Fibroblast of skin of left biceps (primary cell): ENCODE data around the gene PMVK.

Source experiments
- DNase-seq, 2 experiments: peaks; one replicate each; pipeline ENCODE4 v3.0.0-alpha.2; 2013; ENCODE audit warnings: low read depth in 2 of 2

PMVK gene

DNA sequence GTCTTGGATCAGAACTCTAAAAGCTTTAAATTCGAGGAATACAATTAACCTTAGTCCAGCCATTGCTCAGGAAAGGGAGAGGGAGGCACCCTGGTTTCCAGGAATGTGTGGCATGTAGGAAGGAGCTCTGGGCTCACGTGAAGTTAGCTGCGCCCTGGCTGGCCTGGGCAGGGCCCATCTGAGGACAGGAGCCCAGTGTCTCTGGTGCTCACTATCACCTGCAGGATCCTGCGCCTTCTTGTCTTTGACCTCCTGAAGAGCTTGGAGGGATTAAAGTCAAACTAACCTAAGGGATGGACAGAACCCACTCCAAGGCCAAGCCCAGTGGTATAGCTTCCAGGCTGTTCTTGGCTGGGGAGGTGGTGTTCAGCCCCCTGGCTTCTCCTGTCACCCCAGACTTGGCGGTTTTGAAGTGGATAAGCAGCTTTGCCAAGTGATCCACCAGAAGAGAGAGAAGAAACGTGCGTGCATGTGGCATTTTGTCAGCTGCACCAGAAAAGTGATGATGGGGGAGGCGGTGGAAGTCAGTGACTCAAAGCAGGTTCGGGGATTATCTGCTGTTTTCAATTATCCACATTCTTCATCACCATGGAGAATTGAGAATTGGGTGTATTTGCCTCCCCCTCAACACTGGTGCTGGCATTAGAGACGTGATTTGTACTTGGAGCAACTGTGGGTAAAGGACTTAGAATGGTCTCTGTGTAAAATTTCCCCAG lies 54.5 kb downstream of the PMVK start:
- no peak for DNase-seq

DNA sequence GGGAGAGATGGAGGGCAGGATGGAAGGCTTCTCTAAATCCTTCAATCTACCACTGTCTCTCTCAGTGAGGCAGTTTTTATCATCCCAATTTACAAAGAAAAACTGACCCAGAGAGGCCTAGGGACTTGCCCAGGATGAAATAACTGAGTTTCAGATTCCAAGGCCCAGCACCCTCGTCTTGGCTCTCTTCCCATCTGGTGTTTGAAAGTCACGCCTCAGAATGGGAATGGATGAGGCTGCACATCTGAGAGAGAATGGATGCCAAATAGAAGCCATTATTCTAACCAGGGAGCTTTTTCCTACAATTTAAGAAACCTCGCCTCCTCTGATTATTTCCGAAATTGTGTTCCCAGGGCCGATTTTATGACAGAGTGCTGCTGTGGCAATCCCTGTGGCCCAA lies 55.8 kb downstream of the PMVK start:
- DNase-seq = no peak

DNA sequence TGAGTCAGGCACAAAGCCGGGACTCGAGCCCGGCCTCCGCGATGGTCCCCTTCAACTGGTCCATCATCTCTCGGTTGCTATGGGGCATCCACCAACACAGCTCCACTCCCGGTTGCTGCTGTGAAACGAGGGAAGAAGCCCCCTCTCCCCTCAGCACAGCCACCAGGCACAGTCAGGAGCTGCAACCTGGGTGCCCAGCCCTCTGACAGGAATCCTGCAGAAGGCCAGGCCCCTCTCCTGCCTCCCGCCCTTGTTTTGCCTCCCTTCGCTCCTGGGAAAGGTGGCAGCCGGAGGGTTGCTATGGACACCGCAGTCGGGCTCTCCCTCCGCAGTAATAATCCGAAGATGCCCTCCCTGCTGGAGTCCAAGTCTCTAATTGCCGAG lies 57.5 kb downstream of the PMVK start:
- no peak for DNase-seq

DNA sequence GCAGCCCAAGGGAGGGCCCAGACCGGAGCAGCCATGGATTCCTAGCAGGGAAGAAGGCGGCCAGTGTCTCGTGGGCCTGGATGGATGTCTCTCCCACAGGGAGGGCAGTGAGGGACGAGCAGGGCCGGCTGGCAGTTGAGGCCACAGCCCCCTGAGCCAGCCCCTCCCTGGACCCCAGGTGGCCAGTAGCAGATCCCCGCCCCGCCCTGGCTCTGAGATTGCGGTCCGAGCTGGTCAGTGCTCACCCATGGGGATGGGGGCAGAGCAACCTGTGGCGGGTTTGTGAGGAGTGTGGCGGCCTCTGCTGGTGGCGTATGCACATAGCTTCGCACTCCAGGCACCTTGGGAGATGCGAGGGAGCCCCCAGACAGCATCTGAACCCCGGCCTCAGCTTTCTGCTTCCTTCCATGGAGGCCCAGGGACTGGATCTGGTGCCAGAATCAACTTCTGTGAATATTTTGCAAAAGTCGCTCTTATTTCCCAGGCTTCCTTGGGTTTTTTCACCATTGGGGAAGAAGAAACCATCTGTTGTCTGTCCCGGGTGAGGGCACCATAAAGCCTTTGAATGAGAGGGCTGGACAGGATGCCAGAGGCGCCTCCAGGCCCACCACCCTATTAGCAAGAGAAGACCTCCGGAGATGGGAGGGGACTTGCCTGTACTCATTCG lies 58.0 kb downstream of the PMVK start:
- no peak for DNase-seq

DNA sequence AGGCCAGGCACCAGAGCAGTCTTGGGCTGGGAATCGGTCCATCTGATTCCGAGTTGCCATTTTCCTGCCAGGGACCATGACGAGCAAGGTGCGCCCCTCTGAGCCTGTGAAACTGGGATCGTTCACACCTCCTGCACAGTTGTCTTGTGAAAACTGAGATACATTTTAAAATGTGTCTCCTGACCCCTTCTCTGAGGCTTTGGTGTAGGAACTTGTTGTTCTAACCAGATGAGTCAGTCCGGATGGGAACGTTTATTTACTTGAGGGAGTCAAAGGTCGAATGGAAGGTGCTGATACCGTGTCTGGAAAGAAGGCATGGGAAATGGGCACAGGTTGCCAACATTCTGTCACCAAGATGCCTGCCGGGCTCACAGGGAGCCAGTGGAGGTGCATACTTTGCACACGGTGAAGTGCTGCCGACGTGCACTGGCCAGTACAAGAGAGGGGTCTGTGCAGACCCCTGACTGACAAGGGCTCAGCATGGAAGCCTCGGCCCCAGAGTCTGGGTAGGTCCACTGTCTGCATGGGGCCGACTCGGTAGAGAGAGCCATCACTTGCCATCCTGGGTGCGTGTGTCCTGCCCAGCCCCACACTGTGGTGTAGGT lies 59.0 kb downstream of the PMVK start:
- DNase-seq = no peak

DNA sequence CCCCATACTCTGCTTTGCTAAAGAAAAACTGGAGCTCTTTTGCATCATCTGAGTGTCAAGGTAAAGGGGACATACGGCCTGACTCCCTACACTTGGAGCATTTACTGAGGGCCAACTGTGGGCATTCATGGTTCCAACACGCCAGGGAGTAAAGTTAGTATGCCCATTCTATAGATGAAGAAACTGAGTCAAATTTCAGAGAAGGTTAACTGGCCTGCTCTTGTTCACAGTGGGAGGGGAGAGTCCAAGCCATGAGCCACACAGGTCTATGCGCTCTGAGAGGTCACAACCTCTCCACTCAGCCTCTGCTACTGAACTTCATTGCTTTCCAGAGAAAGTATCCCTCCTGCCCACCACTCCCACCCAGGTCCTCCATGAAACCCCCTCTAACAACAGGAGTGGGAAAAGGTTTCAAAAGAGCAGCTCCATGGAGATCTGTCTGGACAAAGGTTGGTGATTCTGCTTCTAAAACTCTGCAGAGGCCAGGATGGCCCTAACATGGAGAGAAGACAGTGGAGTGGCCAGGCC lies 59.6 kb downstream of the PMVK start:
- no peak for DNase-seq
